ENCODE measurements around the gene AKR1C2.
"Not testable (repeated sequence)": the region's sequence is repeated elsewhere in the genome, so short reads cannot be mapped to it uniquely, and the experiment has no call there.

AKR1C2 gene

GRCh38 chr10:5019770-5020612, 16.3 kb upstream of the AKR1C2 start:
- peaks cover 51% of the 10 kb centered on the region for H3K4me1 ChIP-seq (ENCODE audit: control insufficient read depth, insufficient read depth, low read length)
- not testable (repeated sequence) for H3K9ac ChIP-seq (ENCODE audit: low read length); H3K36me3 ChIP-seq (ENCODE audit: control insufficient read depth, insufficient read depth, low read length); H3K4me3 ChIP-seq (ENCODE audit: low read length); H3K27me3 ChIP-seq (ENCODE audit: control insufficient read depth, insufficient read depth, low read length); H3K9me3 ChIP-seq (ENCODE audit: control insufficient read depth, low read length)

- H3K9me3 ChIP-seq (ENCODE audit: control insufficient read depth, low read length); H3K4me3 ChIP-seq (ENCODE audit: low read length); H3K9ac ChIP-seq (ENCODE audit: low read length); H3K36me3 ChIP-seq (ENCODE audit: control insufficient read depth, insufficient read depth, low read length); H3K27me3 ChIP-seq (ENCODE audit: control insufficient read depth, insufficient read depth, low read length): not testable (repeated sequence)
- peaks cover 41% of the 10 kb centered on the region for H3K4me1 ChIP-seq (ENCODE audit: control insufficient read depth, insufficient read depth, low read length)
Measured at GRCh38 chr10:5018671-5019277, 15.1 kb upstream of the AKR1C2 start.

GRCh38 chr10:5018134-5018533, 14.5 kb upstream of the AKR1C2 start:
- H3K27me3 ChIP-seq (ENCODE audit: control insufficient read depth, insufficient read depth, low read length): no peaks in the 10 kb centered on the region
- H3K9ac ChIP-seq (ENCODE audit: low read length): no peak overlapping the region
- H3K9me3 ChIP-seq (ENCODE audit: control insufficient read depth, low read length): no peaks in the 10 kb centered on the region
- no peak overlapping the region for H3K4me3 ChIP-seq (ENCODE audit: low read length)
- peaks cover 39% of the 10 kb centered on the region for H3K4me1 ChIP-seq (ENCODE audit: control insufficient read depth, insufficient read depth, low read length)
- H3K36me3 ChIP-seq (ENCODE audit: control insufficient read depth, insufficient read depth, low read length): no peaks in the 10 kb centered on the region

- peaks cover 13% of the 10 kb centered on the region for H3K4me1 ChIP-seq (ENCODE audit: control insufficient read depth, insufficient read depth, low read length)
- no peak overlapping the region for H3K9ac ChIP-seq (ENCODE audit: low read length)
- no peak overlapping the region for H3K4me3 ChIP-seq (ENCODE audit: low read length)
- H3K9me3 ChIP-seq (ENCODE audit: control insufficient read depth, low read length): no peaks in the 10 kb centered on the region
- no peaks in the 10 kb centered on the region for H3K36me3 ChIP-seq (ENCODE audit: control insufficient read depth, insufficient read depth, low read length)
- no peaks in the 10 kb centered on the region for H3K27me3 ChIP-seq (ENCODE audit: control insufficient read depth, insufficient read depth, low read length)
Measured at GRCh38 chr10:5014936-5015335, 11.3 kb upstream of the AKR1C2 start.

- H3K9me3 ChIP-seq (ENCODE audit: control insufficient read depth, low read length); H3K4me3 ChIP-seq (ENCODE audit: low read length); H3K36me3 ChIP-seq (ENCODE audit: control insufficient read depth, insufficient read depth, low read length); H3K9ac ChIP-seq (ENCODE audit: low read length); H3K27me3 ChIP-seq (ENCODE audit: control insufficient read depth, insufficient read depth, low read length): not testable (repeated sequence)
- H3K4me1 ChIP-seq (ENCODE audit: control insufficient read depth, insufficient read depth, low read length): peaks cover 11% of the 10 kb centered on the region
Measured at GRCh38 chr10:5014200-5014910, 10.7 kb upstream of the AKR1C2 start.

DNA sequence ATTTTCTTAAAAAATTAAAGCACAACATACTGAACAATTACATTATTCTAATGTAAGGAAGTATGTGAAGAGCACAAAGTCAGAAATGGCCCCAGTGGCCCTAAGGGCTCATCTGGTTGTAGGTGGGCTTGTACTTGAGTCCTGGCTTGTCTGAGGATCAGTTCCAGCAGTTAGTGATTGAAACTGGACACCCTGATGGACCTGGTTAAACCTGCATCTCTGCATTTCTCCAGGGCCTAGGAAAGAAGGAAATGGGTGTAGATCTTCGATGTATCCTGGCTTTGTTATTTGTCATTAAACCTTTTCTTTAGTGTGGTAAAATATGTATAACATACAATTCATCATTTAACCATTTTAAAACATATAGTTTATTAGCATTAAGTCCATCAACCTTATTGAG, 9.7 kb upstream of the AKR1C2 start:
- Histone ChIP-seq H3K36me3 (ENCODE audit: control insufficient read depth, insufficient read depth, low read length) (no peaks in the 10 kb centered on the region), H3K4me1 (ENCODE audit: control insufficient read depth, insufficient read depth, low read length) (peaks cover 4% of the 10 kb centered on the region), H3K27me3 (ENCODE audit: control insufficient read depth, insufficient read depth, low read length) (no peaks in the 10 kb centered on the region), H3K9ac (ENCODE audit: low read length) (no peak overlapping the region), H3K4me3 (ENCODE audit: low read length) (no peak overlapping the region), H3K9me3 (ENCODE audit: control insufficient read depth, low read length) (no peaks in the 10 kb centered on the region)

DNA sequence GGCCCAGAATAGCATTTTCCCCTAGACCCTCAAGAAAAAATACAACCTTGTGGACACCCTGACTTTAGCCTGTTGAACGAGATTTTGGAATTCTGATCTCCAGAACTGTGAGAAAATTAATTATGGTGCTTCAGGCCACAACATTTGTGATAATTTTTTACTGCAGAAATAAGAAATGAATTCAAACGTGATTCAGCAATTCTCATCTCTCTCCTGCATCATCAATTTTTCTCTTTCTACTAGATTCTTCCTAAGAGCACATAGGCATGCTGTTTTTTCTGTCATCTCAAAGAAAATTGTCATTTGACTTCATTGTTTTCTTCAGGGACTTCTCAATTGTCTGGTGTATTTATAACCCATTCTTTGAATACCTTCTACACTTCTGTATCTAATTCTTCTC, 8.9 kb upstream of the AKR1C2 start:
- peaks cover 4% of the 10 kb centered on the region for H3K4me1 ChIP-seq (ENCODE audit: control insufficient read depth, insufficient read depth, low read length)
- no peaks in the 10 kb centered on the region for H3K36me3 ChIP-seq (ENCODE audit: control insufficient read depth, insufficient read depth, low read length)
- H3K9me3 ChIP-seq (ENCODE audit: control insufficient read depth, low read length): no peaks in the 10 kb centered on the region
- no peak overlapping the region for H3K9ac ChIP-seq (ENCODE audit: low read length)
- no peak overlapping the region for H3K4me3 ChIP-seq (ENCODE audit: low read length)
- H3K27me3 ChIP-seq (ENCODE audit: control insufficient read depth, insufficient read depth, low read length): no peaks in the 10 kb centered on the region

DNA sequence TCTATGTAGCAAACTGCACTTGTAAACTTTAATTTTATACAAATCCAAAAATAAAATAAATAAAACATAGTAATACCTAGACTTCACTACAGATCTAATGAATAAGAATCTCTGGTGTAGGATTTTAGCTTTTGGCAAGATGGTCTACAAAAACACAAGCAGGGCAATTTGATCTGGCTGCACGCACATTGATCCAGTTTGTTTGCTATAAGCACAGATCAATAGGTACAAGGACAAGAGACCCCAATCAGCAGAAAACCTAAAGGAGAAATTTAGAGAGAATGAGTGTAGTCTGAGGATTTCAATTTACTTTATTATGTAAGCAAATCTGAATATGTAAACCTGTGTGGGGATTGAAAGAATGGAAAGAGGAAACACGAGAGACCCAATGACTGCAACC, 7.7 kb upstream of the AKR1C2 start:
- H3K36me3 ChIP-seq (ENCODE audit: control insufficient read depth, insufficient read depth, low read length); H3K9me3 ChIP-seq (ENCODE audit: control insufficient read depth, low read length); H3K4me1 ChIP-seq (ENCODE audit: control insufficient read depth, insufficient read depth, low read length): not testable (repeated sequence)

DNA sequence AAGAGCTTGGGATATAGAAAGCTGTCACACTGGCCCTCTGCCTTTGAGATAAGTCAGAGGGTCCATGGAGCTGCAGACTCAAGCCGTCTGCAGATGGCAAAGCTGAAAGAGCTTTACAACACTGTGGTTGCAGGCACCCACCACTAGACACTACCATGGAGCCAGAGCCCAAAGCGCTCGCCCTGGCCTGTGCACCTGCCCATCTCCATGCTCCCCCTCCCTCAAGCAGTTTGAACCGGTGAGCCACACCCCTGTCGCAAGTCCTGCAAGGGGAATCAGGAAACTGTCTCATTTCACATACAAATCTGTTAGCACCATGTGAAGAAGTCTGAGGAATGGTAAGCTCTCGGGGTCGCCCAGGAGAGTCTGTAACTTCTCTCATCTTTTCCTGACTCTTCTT, 6.4 kb upstream of the AKR1C2 start:
- not testable (repeated sequence) for H3K9ac ChIP-seq (ENCODE audit: low read length); H3K4me1 ChIP-seq (ENCODE audit: control insufficient read depth, insufficient read depth, low read length); H3K36me3 ChIP-seq (ENCODE audit: control insufficient read depth, insufficient read depth, low read length); H3K4me3 ChIP-seq (ENCODE audit: low read length); H3K27me3 ChIP-seq (ENCODE audit: control insufficient read depth, insufficient read depth, low read length); H3K9me3 ChIP-seq (ENCODE audit: control insufficient read depth, low read length)

More for the DNA sequence above, 7.7 kb upstream of the AKR1C2 start:
- not testable (repeated sequence) for H3K4me3 ChIP-seq (ENCODE audit: low read length); H3K27me3 ChIP-seq (ENCODE audit: control insufficient read depth, insufficient read depth, low read length); H3K9ac ChIP-seq (ENCODE audit: low read length)

DNA sequence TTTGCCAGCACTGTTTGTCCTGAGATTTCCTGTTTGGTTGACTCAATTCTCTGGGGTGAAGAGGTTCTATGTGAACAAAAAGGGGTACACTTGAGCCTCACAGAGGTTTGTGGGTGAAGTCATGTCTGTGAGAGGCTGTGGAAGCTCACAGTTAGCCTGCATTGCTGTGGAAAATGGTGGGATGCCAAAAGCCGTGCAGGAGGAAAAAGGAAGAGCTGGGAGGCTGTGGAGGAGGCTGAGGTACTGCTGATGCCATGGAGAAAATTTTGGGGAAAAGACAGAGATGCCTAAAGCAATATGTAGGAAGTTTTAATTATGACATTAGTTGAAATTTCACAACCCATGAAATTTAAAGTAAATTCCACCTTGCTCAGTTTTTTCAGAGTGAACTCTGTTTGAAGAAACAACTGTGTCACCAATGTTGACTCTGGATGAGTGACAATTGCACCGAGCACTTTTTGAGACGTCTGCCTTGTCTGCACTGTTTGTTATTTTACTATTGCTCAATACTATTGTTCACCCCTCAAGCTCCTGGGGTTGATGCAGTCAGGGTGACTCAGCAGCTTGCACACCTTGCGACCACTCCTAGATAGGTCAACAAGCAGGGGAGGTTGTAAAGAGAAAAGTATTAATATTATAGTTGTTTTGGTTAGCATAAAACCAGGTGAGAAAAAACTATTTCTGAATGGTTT, 5.3 kb upstream of the AKR1C2 start:
- H3K36me3 ChIP-seq (ENCODE audit: control insufficient read depth, insufficient read depth, low read length); H3K9ac ChIP-seq (ENCODE audit: low read length); H3K27me3 ChIP-seq (ENCODE audit: control insufficient read depth, insufficient read depth, low read length); H3K4me3 ChIP-seq (ENCODE audit: low read length); H3K4me1 ChIP-seq (ENCODE audit: control insufficient read depth, insufficient read depth, low read length); H3K9me3 ChIP-seq (ENCODE audit: control insufficient read depth, low read length): not testable (repeated sequence)

GRCh38 chr10:5004501-5004900, 844 bp upstream of the AKR1C2 start:
- H3K36me3 ChIP-seq (ENCODE audit: control insufficient read depth, insufficient read depth, low read length); H3K9me3 ChIP-seq (ENCODE audit: control insufficient read depth, low read length); H3K4me1 ChIP-seq (ENCODE audit: control insufficient read depth, insufficient read depth, low read length); H3K9ac ChIP-seq (ENCODE audit: low read length); H3K27me3 ChIP-seq (ENCODE audit: control insufficient read depth, insufficient read depth, low read length); H3K4me3 ChIP-seq (ENCODE audit: low read length): not testable (repeated sequence)

- not testable (repeated sequence) for H3K4me1 ChIP-seq (ENCODE audit: control insufficient read depth, insufficient read depth, low read length); H3K4me3 ChIP-seq (ENCODE audit: low read length); H3K36me3 ChIP-seq (ENCODE audit: control insufficient read depth, insufficient read depth, low read length); H3K9me3 ChIP-seq (ENCODE audit: control insufficient read depth, low read length); H3K27me3 ChIP-seq (ENCODE audit: control insufficient read depth, insufficient read depth, low read length); H3K9ac ChIP-seq (ENCODE audit: low read length)
Measured at GRCh38 chr10:5004030-5004385, 351 bp upstream of the AKR1C2 start.
